ENCODE measurements around the gene LRRC41.

The LRRC41 gene

DNA sequence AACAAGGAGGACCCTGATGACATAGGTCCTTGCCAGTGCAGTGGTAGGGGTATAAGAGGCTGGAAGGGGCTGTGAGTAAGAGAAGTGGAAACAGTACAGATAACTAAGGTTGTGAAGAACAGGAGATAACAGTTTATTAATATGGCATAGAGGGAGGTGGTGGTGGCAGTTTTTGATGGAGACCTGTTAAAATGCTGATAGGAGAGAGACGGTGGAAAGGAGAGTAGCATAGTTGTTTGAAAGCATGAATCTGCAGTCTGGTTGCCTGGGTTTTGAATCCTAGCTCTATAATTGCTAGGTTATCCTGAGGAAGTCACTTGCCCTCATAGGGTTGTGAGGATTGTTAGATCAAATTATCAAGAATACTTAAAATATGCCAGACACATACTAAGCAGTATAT lies 19.4 kb downstream of the LRRC41 start:
- Histone ChIP-seq H3K36me3 (ENCODE audit: control insufficient read depth, insufficient read depth, low read length) (peaks cover 66% of the 10 kb centered on the region), H3K9ac (ENCODE audit: low read depth, low read length) (no peak overlapping the region)

DNA sequence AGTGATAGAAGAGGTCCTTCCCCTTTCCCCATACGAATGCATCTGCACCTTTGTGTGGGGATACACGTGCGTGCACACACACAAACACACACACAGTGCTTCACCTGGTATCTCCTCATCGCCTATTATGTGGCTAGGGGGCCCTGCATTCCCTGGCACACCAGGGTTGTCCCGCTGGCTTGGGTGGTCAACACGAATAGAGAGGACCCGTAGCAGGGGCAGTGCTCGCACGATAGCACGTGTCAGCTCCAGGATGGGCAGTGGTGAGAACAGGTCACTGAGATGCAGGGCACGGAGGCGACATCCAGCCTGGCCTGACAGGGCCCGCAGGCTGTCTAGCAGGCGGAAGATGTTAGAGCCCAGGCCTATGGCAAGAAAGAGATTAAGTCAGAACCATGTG lies 22.4 kb downstream of the LRRC41 start:
- no peak overlapping the region; the same call in 1 of the 2 replicates for H3K9ac ChIP-seq (ENCODE audit: low read depth, low read length)
- no peak overlapping the region for H3K27ac ChIP-seq (ENCODE audit: low read depth, low read length)
- H3K9me3 ChIP-seq (ENCODE audit: control insufficient read depth, insufficient read depth, low read length), result no peaks in the 10 kb centered on the region
- H3K27me3 ChIP-seq (ENCODE audit: control insufficient read depth, insufficient read depth, low read length), result no peaks in the 10 kb centered on the region
- no peaks in the 10 kb centered on the region for H3K4me1 ChIP-seq (ENCODE audit: control insufficient read depth, insufficient read depth, low read length)
- H3K36me3 ChIP-seq (ENCODE audit: control insufficient read depth, insufficient read depth, low read length), result peaks cover 85% of the 10 kb centered on the region
- H3K4me3 ChIP-seq (ENCODE audit: low read depth, low read length), result no peak overlapping the region

More for the DNA sequence above, 19.4 kb downstream of the LRRC41 start:
- no peak overlapping the region for H3K27ac ChIP-seq (ENCODE audit: low read depth, low read length)
- H3K4me1 ChIP-seq (ENCODE audit: control insufficient read depth, insufficient read depth, low read length), result no peaks in the 10 kb centered on the region
- no peak overlapping the region for H3K4me3 ChIP-seq (ENCODE audit: low read depth, low read length)
- no peaks in the 10 kb centered on the region for H3K9me3 ChIP-seq (ENCODE audit: control insufficient read depth, insufficient read depth, low read length)
- H3K27me3 ChIP-seq (ENCODE audit: control insufficient read depth, insufficient read depth, low read length), result no peaks in the 10 kb centered on the region

DNA sequence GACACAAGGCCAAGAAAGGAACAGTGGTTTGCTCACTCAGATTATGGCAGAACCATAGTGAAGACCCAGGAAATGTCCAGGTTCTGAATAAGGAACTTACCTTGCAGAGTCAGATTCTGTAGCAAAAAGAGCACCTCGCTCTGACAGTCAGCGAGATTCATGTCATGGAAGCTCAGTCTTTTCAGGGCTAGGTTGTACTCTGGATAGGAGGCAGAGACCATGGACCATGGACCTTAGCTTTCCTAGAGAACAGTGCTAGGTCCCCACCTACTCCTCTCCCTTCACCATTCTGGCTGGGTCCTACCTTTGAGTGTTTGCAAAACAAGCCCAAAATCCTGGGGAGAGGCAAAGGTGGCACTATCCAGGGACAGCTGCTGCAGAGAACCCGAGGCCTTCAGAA lies 23.3 kb downstream of the LRRC41 start:
- Histone ChIP-seq H3K27me3 (ENCODE audit: control insufficient read depth, insufficient read depth, low read length) (no peaks in the 10 kb centered on the region), H3K4me3 (ENCODE audit: low read depth, low read length) (no peak overlapping the region), H3K4me1 (ENCODE audit: control insufficient read depth, insufficient read depth, low read length) (no peaks in the 10 kb centered on the region), H3K27ac (ENCODE audit: low read depth, low read length) (no peak overlapping the region), H3K9ac (ENCODE audit: low read depth, low read length) (no peak overlapping the region), H3K36me3 (ENCODE audit: control insufficient read depth, insufficient read depth, low read length) (peaks cover 85% of the 10 kb centered on the region), H3K9me3 (ENCODE audit: control insufficient read depth, insufficient read depth, low read length) (no peaks in the 10 kb centered on the region)

DNA sequence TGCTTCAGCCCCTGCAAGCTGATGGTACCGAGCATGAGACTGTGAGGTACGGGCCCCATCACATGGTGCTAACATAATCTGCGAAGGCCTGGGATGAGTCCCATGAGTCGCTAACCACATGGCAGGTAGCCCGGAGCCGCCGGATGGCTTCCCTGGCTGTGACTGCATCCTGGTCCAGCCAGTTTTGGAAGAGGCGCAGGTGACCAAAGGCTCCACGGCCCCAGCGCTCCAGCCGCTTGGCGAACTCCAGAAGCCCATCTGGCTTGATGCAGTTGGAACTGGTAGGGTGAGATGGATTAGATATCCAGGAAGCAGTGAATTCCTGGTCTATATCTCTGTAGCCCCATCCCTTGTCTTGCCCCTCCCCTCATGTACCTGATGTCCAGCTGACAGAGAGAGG lies 24.6 kb downstream of the LRRC41 start:
- H3K4me3 ChIP-seq (ENCODE audit: low read depth, low read length), result no peak overlapping the region
- no peaks in the 10 kb centered on the region for H3K4me1 ChIP-seq (ENCODE audit: control insufficient read depth, insufficient read depth, low read length)
- no peak overlapping the region for H3K9ac ChIP-seq (ENCODE audit: low read depth, low read length)
- H3K36me3 ChIP-seq (ENCODE audit: control insufficient read depth, insufficient read depth, low read length), result peaks cover 85% of the 10 kb centered on the region
- no peaks in the 10 kb centered on the region for H3K27me3 ChIP-seq (ENCODE audit: control insufficient read depth, insufficient read depth, low read length)
- H3K9me3 ChIP-seq (ENCODE audit: control insufficient read depth, insufficient read depth, low read length), result no peaks in the 10 kb centered on the region
- no peak overlapping the region for H3K27ac ChIP-seq (ENCODE audit: low read depth, low read length)

DNA sequence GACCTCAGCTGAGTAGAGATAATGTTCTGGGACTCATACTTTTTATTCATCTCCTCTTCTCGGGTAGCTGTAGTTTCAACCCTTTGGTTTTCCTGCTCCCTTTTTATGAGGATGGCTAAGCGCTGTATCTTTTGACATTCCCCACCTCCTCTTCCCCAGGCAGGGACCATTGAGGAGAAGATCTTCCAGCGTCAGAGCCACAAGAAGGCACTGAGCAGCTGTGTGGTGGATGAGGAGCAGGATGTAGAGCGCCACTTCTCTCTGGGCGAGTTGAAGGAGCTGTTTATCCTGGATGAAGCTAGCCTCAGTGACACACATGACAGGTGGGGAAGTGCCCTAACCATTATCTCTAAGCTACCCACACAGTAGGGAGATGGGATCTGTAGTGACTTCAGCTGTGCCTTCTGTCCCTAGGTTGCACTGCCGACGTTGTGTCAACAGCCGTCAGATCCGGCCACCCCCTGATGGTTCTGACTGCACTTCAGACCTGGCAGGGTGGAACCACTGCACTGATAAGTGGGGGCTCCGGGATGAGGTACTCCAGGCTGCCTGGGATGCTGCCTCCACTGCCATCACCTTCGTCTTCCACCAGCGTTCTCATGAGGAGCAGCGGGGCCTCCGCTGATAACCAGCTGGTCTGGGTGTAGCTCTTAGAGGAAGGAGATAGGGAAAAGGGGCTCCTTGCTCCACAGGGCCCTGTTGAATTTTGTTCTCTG lies 25.6 kb downstream of the LRRC41 start:
- Histone ChIP-seq H3K27ac (ENCODE audit: low read depth, low read length) (no peak overlapping the region), H3K27me3 (ENCODE audit: control insufficient read depth, insufficient read depth, low read length) (no peaks in the 10 kb centered on the region), H3K4me1 (ENCODE audit: control insufficient read depth, insufficient read depth, low read length) (no peaks in the 10 kb centered on the region), H3K4me3 (ENCODE audit: low read depth, low read length) (no peak overlapping the region), H3K9ac (ENCODE audit: low read depth, low read length) (no peak overlapping the region), H3K36me3 (ENCODE audit: control insufficient read depth, insufficient read depth, low read length) (peaks cover 95% of the 10 kb centered on the region), H3K9me3 (ENCODE audit: control insufficient read depth, insufficient read depth, low read length) (no peaks in the 10 kb centered on the region)

DNA sequence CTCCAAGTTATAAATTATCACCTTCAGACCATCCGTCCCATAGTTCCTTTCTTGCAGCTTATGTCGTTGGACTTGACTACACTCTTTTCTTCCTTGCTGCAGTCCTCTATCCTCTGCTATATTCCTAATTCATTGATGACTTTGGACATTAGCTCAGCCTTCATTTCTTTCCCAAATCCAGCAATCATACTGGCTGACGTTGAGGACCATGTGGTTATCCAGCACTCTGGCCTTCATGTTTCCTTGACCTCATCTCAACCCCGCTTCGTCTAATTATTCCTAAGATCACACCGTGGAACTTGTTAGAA lies 28.4 kb downstream of the LRRC41 start:
- H3K36me3 ChIP-seq (ENCODE audit: control insufficient read depth, insufficient read depth, low read length), result peaks cover 97% of the 10 kb centered on the region

DNA sequence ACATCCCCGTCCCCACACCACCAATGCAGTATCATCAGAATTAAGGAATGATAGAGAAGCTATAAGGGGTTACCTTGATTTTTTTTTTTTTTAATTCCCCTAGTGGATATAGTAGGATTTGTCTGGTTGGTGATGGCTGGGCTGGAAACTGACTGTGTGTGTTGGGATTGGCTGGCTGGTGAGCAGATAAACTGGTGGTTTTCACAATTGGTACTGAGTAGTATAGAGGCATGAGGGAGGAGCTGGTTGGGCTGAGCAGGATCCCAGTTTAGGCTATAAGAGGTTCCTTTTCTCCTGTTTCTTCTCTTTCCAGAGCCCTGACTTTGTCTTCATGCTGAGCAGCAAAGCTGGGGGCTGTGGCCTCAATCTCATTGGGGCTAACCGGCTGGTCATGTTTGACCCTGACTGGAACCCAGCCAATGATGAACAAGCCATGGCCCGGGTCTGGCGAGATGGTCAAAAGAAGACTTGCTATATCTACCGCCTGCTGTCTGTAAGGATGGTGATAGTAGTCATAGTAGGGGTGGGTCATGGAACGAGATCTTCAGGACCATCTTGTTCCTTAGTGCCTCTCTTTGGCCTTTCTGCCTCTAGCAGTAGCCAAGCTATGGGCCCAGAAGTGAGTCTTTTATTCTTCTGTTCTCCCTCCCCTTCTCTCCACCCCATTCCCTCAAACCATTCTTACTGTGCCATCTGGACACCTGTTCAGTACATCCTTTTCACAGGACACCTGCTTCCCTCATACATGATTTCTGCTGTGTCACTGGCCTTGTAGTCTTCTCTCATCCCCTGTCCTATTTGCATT lies 29.0 kb downstream of the LRRC41 start:
- no peaks in the 10 kb centered on the region for H3K9me3 ChIP-seq (ENCODE audit: control insufficient read depth, insufficient read depth, low read length)
- H3K4me3 ChIP-seq (ENCODE audit: low read depth, low read length), result no peak overlapping the region
- peaks cover 97% of the 10 kb centered on the region for H3K36me3 ChIP-seq (ENCODE audit: control insufficient read depth, insufficient read depth, low read length)
- no peak overlapping the region for H3K27ac ChIP-seq (ENCODE audit: low read depth, low read length)
- no peaks in the 10 kb centered on the region for H3K4me1 ChIP-seq (ENCODE audit: control insufficient read depth, insufficient read depth, low read length)
- H3K27me3 ChIP-seq (ENCODE audit: control insufficient read depth, insufficient read depth, low read length), result no peaks in the 10 kb centered on the region
- no peak overlapping the region for H3K9ac ChIP-seq (ENCODE audit: low read depth, low read length)

More for the DNA sequence above, 28.4 kb downstream of the LRRC41 start:
- Histone ChIP-seq H3K27ac (ENCODE audit: low read depth, low read length) (no peak overlapping the region), H3K9ac (ENCODE audit: low read depth, low read length) (no peak overlapping the region), H3K27me3 (ENCODE audit: control insufficient read depth, insufficient read depth, low read length) (no peaks in the 10 kb centered on the region), H3K4me3 (ENCODE audit: low read depth, low read length) (no peak overlapping the region), H3K9me3 (ENCODE audit: control insufficient read depth, insufficient read depth, low read length) (no peaks in the 10 kb centered on the region), H3K4me1 (ENCODE audit: control insufficient read depth, insufficient read depth, low read length) (no peaks in the 10 kb centered on the region)

DNA sequence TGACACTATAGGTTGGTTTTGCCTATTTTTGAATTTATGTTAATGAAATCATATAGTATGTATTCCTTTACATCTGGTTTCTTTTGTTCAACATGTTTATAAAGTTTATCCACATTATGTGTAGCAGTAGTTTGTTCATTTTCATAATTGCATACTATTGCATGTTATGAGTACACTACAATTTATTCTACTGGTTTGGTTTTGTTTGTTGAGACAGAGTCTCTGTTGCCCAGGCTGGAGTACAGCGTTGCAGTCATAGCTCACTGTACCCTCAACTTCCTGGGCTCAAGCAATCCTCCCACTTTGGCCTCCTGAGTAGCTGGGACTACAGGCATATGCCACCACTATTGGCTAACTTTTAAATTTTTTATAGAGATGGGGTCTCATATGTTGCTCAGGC lies 34.8 kb downstream of the LRRC41 start:
- no peak overlapping the region for H3K27ac ChIP-seq (ENCODE audit: low read depth, low read length)
- no peaks in the 10 kb centered on the region for H3K4me1 ChIP-seq (ENCODE audit: control insufficient read depth, insufficient read depth, low read length)
- H3K4me3 ChIP-seq (ENCODE audit: low read depth, low read length), result no peak overlapping the region
- H3K9me3 ChIP-seq (ENCODE audit: control insufficient read depth, insufficient read depth, low read length), result no peaks in the 10 kb centered on the region
- H3K27me3 ChIP-seq (ENCODE audit: control insufficient read depth, insufficient read depth, low read length), result no peaks in the 10 kb centered on the region
- peaks cover 97% of the 10 kb centered on the region for H3K36me3 ChIP-seq (ENCODE audit: control insufficient read depth, insufficient read depth, low read length)
- no peak overlapping the region for H3K9ac ChIP-seq (ENCODE audit: low read depth, low read length)

DNA sequence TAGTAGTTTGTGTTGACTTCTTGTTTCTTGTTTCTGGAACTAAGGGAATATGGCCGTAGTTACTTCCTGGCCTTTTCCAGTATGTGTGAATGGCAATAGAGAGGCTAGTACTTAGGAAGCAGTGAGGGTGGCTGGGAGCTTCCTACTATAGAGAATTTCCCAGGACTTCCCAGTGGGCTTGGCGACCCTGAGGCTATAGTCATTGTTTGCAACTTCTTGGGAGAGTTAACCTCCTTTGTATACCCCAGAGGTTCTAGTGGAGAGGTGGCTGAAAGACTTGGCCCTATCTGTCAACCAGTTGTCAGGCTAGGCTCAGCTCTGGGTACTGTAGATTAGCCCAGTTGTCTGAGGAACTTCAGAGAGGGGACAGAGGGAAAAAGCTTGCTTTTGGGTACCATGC lies 40.3 kb downstream of the LRRC41 start:
- Histone ChIP-seq H3K4me1 (ENCODE audit: control insufficient read depth, insufficient read depth, low read length) (no peaks in the 10 kb centered on the region; the same call in 1 of the 2 replicates), H3K27me3 (ENCODE audit: control insufficient read depth, insufficient read depth, low read length) (no peaks in the 10 kb centered on the region), H3K4me3 (ENCODE audit: low read depth, low read length) (no peak overlapping the region), H3K27ac (ENCODE audit: low read depth, low read length) (peak overlapping the region; percentile 72), H3K36me3 (ENCODE audit: control insufficient read depth, insufficient read depth, low read length) (peaks cover 98% of the 10 kb centered on the region), H3K9me3 (ENCODE audit: control insufficient read depth, insufficient read depth, low read length) (no peaks in the 10 kb centered on the region), H3K9ac (ENCODE audit: low read depth, low read length) (no peak overlapping the region)

DNA sequence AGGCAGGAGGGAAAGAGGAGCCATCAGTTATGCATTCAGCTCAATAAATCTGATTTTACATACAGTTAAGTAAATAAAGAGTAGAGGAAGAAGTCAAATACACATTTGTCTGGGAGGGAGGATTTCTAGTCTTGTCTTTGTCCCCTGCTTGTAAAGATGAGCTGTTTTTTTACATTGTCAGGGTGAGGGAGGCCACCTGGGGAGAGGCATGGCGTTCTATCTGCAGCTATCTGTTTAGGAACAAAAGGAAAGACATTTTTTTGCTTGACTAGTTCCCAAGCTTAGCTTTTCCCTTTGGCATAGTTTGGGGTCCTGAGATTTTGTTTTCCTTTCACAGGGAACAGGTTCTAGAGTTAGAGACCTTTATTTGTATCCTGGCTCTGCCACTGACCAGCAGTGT lies 40.9 kb downstream of the LRRC41 start:
- Histone ChIP-seq H3K9ac (ENCODE audit: low read depth, low read length) (no peak overlapping the region), H3K4me3 (ENCODE audit: low read depth, low read length) (no peak overlapping the region), H3K9me3 (ENCODE audit: control insufficient read depth, insufficient read depth, low read length) (no peaks in the 10 kb centered on the region), H3K27me3 (ENCODE audit: control insufficient read depth, insufficient read depth, low read length) (no peaks in the 10 kb centered on the region), H3K36me3 (ENCODE audit: control insufficient read depth, insufficient read depth, low read length) (peaks cover 98% of the 10 kb centered on the region), H3K4me1 (ENCODE audit: control insufficient read depth, insufficient read depth, low read length) (no peaks in the 10 kb centered on the region; the same call in 1 of the 2 replicates), H3K27ac (ENCODE audit: low read depth, low read length) (peak overlapping the region; percentile 72)

DNA sequence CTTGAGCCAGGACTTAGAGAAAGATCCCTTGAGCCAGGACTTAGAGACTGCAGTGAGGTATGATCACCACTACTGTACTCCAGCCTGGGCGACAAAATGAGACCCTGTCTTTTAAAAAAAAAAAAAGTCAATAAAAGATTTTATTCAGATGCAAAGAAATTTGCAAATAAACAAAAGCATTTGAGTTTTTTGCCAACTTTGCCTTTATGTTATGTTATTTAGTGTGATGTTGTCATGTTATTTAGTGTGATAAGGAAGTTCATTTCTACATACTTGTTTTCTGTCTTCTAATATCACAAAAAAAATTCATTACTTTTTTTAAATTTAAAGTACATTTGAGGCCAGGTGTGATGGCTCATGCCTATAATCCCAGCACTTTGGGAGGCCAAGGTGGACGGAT lies 46.9 kb downstream of the LRRC41 start:
- H3K27ac ChIP-seq (ENCODE audit: low read depth, low read length), result no peak overlapping the region
- H3K4me1 ChIP-seq (ENCODE audit: control insufficient read depth, insufficient read depth, low read length), result no peaks in the 10 kb centered on the region
- no peak overlapping the region for H3K9ac ChIP-seq (ENCODE audit: low read depth, low read length)
- no peaks in the 10 kb centered on the region for H3K9me3 ChIP-seq (ENCODE audit: control insufficient read depth, insufficient read depth, low read length)
- no peak overlapping the region for H3K4me3 ChIP-seq (ENCODE audit: low read depth, low read length)
- H3K27me3 ChIP-seq (ENCODE audit: control insufficient read depth, insufficient read depth, low read length), result no peaks in the 10 kb centered on the region
- peaks cover 89% of the 10 kb centered on the region for H3K36me3 ChIP-seq (ENCODE audit: control insufficient read depth, insufficient read depth, low read length)

Measured in HUES48 (cell line).